Measurements from ENCODE around the gene ARHGAP32.

GRCh38 chr11:129086976-129087375 is 105.1 kb downstream of the ARHGAP32 start:
- TF ChIP-seq CTCF (conservative IDR thresholded peaks at IDR 0.05 in 1 of 2, IDR thresholded peaks at IDR 0.05 in 1 of 2; ENCODE audit: low read depth in 1 of 2, low read length in 2 of 2) (no peak), EZH2 (IDR thresholded peaks at IDR 0.05; ENCODE audit: low read length, missing control alignments) (no peak)

Data from fibroblast of lung (primary cell).